Suppressor macrophage (primary cell): ENCODE measurements around the gene APOL1.
"Not testable (repeated sequence)": the region's sequence is repeated elsewhere in the genome, so short reads cannot be mapped to it uniquely, and the experiment has no call there.

Source experiments
- DNase-seq, 4 experiments: peaks; one replicate each; pipeline ENCODE4 v3.0.0-alpha.2; 2020 to 2022
- total RNA-seq, 17 experiments: gene quantifications; one replicate each; lab custom pipeline; 2026; ENCODE audit warnings: mixed read lengths in 6 of 17, inconsistent platforms in 3 of 17; lab: John Stamatoyannopoulos, UW

The APOL1 gene
- 11.2 to 146 (median 15.1) reads per million in 17 experiments for total RNA-seq

- DNase-seq, result peak; percentile 27 to 61 (median 54)
Measured at GRCh38 chr22:36252754-36253522, at the start of gene APOL1. Gene APOL1 (plus strand): TSS chr22:36253133. CDS start chr22:36254956, 1,823 bp downstream.

GRCh38 chr22:36203441-36203840 is 49.5 kb upstream of the APOL1 start:
- not testable (repeated sequence) for DNase-seq

- DNase-seq, result no peak
Measured at GRCh38 chr22:36204001-36204631, 48.8 kb upstream of the APOL1 start.

- DNase-seq, result no peak
Measured at GRCh38 chr22:36204632-36205015, 48.3 kb upstream of the APOL1 start.

- DNase-seq, result not testable (repeated sequence)
Measured at GRCh38 chr22:36205573-36205972, 47.4 kb upstream of the APOL1 start.

GRCh38 chr22:36206255-36206654 is 46.7 kb upstream of the APOL1 start:
- DNase-seq, result peak in 3 of 4 experiments; percentile 55 to 65 (median 56)

- DNase-seq, result no peak
Measured at GRCh38 chr22:36208162-36208765, 44.7 kb upstream of the APOL1 start.

GRCh38 chr22:36208914-36209313 is 44.0 kb upstream of the APOL1 start:
- DNase-seq, result no peak

GRCh38 chr22:36209488-36209908 is 43.4 kb upstream of the APOL1 start:
- DNase-seq, result peak in 1 of 4 experiments; percentile 33

GRCh38 chr22:36210224-36210623 is 42.7 kb upstream of the APOL1 start:
- peak in 2 of 4 experiments; percentile 21 to 46 for DNase-seq

- DNase-seq, result peak; percentile 66 to 78 (median 74)
Measured at GRCh38 chr22:36211237-36211861, 41.6 kb upstream of the APOL1 start.

GRCh38 chr22:36212901-36213300 is 40.0 kb upstream of the APOL1 start:
- DNase-seq, result peak; percentile 27 to 73 (median 63)

GRCh38 chr22:36213586-36213985 is 39.3 kb upstream of the APOL1 start:
- no peak for DNase-seq

- no peak for DNase-seq
Measured at GRCh38 chr22:36215981-36216380, 37.0 kb upstream of the APOL1 start.

- peak in 2 of 4 experiments; percentile 44 to 50 for DNase-seq
Measured at GRCh38 chr22:36218648-36219193, 34.2 kb upstream of the APOL1 start.

GRCh38 chr22:36220451-36220921 is 32.4 kb upstream of the APOL1 start:
- peak; percentile 28 to 69 (median 53) for DNase-seq

GRCh38 chr22:36221799-36222751 is 30.9 kb upstream of the APOL1 start:
- peak; percentile 47 to 59 (median 52) for DNase-seq

GRCh38 chr22:36222887-36223450 is 30.0 kb upstream of the APOL1 start:
- no peak for DNase-seq

- DNase-seq, result no peak
Measured at GRCh38 chr22:36223504-36223903, 29.4 kb upstream of the APOL1 start.

- DNase-seq, result no peak
Measured at GRCh38 chr22:36224245-36224644, 28.7 kb upstream of the APOL1 start.
